ENCODE measurements around the gene SP3.

Gene SP3

GRCh38 chr2:173965372-173966025 lies at the start of gene SP3:
SP3 (minus strand) TSS chr2:173965373; CDS start chr2:173965171, 202 bp downstream.
- peak; percentile 96 for DNase-seq (ENCODE audit: low read depth)

- no peak for DNase-seq (ENCODE audit: low read depth)
These were observed 49.5 kb upstream of the SP3 start for GRCh38 chr2:174014699-174015070.

- no peak for DNase-seq (ENCODE audit: low read depth)
These were observed 49.0 kb upstream of the SP3 start for GRCh38 chr2:174014011-174014698.

GRCh38 chr2:174013315-174013751 lies 48.2 kb upstream of the SP3 start:
- DNase-seq (ENCODE audit: low read depth): peak; percentile 53

GRCh38 chr2:174012347-174013314 lies 47.5 kb upstream of the SP3 start:
- DNase-seq (ENCODE audit: low read depth): peak; percentile 79

GRCh38 chr2:174011796-174012195 lies 46.6 kb upstream of the SP3 start:
- no peak for DNase-seq (ENCODE audit: low read depth)

- DNase-seq (ENCODE audit: low read depth): no peak
These were observed 46.0 kb upstream of the SP3 start for GRCh38 chr2:174011173-174011572.

GRCh38 chr2:174009488-174010223 lies 44.5 kb upstream of the SP3 start:
- no peak for DNase-seq (ENCODE audit: low read depth)

GRCh38 chr2:174008720-174009119 lies 43.5 kb upstream of the SP3 start:
- no peak for DNase-seq (ENCODE audit: low read depth)

- no peak for DNase-seq (ENCODE audit: low read depth)
These were observed 41.8 kb upstream of the SP3 start for GRCh38 chr2:174007010-174007409.

- DNase-seq (ENCODE audit: low read depth): no peak
These were observed 40.7 kb upstream of the SP3 start for GRCh38 chr2:174005801-174006419.

GRCh38 chr2:174004905-174005605 lies 39.9 kb upstream of the SP3 start:
- DNase-seq (ENCODE audit: low read depth): peak; percentile 91

GRCh38 chr2:174003720-174004695 lies 38.8 kb upstream of the SP3 start:
- DNase-seq (ENCODE audit: low read depth): no peak

GRCh38 chr2:174002679-174003078 lies 37.5 kb upstream of the SP3 start:
- no peak for DNase-seq (ENCODE audit: low read depth)

- DNase-seq (ENCODE audit: low read depth): no peak
These were observed 35.9 kb upstream of the SP3 start for GRCh38 chr2:174001107-174001506.

GRCh38 chr2:173999724-174000123 lies 34.6 kb upstream of the SP3 start:
- no peak for DNase-seq (ENCODE audit: low read depth)

- no peak for DNase-seq (ENCODE audit: low read depth)
These were observed 34.1 kb upstream of the SP3 start for GRCh38 chr2:173999272-173999671.

GRCh38 chr2:173998386-173998785 lies 33.2 kb upstream of the SP3 start:
- DNase-seq (ENCODE audit: low read depth): no peak

- DNase-seq (ENCODE audit: low read depth): no peak
These were observed 32.6 kb upstream of the SP3 start for GRCh38 chr2:173997753-173998152.

- peak; percentile 74 for DNase-seq (ENCODE audit: low read depth)
These were observed 32.1 kb upstream of the SP3 start for GRCh38 chr2:173997269-173997668.

Measured in amniotic epithelial cell (primary cell).